ENCODE results near the gene ARPC1B.
"Not testable (repeated sequence)": the region's sequence is repeated elsewhere in the genome, so short reads cannot be mapped to it uniquely, and the experiment has no call there.

The ARPC1B gene

GRCh38 chr7:99392046-99392445, 17.5 kb downstream of the ARPC1B start:
- no peak for DNase-seq

DNA sequence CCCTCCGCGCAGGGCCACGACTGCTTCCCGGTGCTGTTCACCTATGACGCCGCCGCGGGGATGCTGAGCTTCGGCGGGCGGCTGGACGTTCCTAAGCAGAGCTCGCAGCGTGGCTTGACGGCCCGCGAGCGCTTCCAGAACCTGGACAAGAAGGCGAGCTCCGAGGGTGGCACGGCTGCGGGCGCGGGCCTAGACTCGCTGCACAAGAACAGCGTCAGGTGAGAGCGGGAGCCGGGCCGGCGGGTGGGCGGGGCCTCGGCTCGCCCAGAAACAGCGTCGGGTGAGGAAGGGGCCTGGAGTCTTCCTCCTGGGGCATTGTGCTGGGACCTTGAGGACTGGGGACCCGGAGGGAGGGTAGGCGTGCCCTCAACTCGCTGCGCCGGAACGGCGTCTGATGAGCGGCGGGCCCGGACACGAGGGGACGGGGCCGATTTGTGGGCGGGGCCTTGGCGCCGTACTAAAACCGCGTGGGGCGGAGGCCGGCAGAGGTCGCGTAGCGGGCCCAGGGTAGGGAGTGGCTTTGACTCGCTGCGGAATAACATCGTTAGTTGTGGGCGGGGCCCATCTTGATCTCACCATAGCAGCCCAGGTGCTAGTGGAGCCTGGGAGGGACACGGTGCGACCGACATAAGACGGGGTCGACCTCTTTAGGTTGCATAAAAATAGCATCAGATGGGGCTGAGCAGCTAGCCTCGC, 18.3 kb downstream of the ARPC1B start:
- DNase-seq, result no peak

DNA sequence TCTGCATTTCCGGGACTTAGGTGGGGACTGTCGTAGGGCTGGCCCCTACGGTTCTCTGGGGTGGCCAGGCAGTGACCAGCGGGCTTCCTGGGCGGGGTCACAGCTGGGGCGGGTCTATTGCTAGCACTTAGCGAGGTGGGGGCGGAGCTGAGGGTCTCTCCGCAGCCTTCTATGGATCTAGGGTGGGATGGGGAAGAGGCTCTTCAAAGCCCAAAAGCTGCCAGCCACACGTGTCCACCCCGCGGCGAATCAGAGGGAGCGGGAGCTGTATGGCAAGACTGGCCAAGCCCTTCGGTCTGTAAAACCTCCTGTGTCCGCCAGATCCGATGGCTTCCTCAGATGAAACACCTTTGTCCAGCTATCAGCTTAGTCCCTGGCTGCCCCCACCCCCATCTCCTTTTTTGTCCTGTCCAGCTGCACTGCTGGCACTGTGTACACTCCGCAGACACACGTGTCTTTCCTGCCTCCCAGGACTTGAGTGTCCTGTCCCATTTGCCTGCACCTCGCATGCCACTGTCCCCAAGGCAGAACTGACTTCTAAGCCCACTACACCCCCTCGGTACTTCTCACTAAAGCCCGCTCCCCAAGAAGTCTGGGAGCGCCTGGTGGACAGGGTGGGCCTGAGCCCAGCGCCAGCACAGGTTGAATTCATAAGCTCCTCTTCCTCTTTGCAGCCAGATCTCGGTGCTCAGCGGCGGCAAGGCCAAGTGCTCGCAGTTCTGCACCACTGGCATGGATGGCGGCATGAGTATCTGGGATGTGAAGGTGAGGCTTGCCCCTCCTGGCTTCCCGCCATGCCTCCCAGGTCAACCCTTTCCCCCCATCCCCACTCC, 19.0 kb downstream of the ARPC1B start:
- no peak for DNase-seq

DNA sequence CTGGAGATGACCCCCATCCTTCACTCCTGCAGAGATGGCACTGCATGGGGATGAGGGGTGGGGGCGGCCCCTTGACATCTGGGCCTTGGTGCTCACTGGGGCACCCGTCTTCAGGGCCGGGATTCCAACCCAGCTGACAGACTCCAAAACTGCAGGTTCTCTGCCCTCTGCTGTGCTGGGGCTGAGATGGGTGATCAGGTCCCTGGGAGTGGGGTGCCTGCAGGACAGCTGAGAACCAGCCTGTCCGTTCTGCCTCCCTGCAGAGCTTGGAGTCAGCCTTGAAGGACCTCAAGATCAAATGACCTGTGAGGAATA, 19.6 kb downstream of the ARPC1B start:
- DNase-seq, result no peak

GRCh38 chr7:99395616-99396327, 21.2 kb downstream of the ARPC1B start:
- no peak for DNase-seq

DNA sequence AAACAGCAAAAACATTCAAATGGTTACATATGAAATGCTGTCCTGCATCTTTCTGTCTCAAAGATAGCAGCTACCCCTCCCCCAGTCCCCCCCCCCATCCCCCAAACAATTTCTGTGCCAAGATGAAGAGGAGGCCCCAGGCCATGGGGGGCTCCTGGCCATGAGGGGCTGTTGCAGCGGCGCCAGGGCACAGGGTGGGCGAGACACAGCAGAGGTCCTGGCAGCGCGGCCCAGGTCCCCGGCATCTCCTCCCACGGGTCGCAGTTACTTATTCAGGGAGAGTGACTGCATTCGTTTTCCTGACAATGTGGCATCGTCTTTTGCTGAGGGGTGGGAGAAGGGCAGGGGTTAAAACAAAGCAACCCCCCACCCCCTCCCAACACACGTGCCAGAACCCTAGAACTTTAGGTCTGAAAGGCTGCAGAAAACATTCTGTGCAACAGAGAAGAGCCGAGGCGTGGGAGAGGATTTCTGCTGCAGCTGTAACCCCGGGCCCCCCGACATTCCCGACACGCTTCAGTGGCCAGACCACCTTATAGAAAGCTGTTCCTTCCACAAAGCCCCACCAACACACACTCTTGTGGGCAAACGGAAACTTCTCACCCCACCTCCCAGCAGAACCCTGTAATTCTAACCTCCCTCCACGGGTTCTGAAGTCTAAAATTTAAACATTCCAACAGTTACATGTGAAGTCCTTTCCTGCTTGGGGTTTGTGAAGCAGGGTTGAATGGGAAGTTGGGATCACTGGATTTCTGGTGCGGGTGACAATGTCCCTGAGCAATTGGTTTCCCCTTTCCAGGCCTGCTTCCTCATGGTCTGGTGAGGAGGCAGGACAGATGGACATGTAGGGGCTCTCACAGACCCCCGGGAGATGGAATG, 22.1 kb downstream of the ARPC1B start:
- no peak for DNase-seq

DNA sequence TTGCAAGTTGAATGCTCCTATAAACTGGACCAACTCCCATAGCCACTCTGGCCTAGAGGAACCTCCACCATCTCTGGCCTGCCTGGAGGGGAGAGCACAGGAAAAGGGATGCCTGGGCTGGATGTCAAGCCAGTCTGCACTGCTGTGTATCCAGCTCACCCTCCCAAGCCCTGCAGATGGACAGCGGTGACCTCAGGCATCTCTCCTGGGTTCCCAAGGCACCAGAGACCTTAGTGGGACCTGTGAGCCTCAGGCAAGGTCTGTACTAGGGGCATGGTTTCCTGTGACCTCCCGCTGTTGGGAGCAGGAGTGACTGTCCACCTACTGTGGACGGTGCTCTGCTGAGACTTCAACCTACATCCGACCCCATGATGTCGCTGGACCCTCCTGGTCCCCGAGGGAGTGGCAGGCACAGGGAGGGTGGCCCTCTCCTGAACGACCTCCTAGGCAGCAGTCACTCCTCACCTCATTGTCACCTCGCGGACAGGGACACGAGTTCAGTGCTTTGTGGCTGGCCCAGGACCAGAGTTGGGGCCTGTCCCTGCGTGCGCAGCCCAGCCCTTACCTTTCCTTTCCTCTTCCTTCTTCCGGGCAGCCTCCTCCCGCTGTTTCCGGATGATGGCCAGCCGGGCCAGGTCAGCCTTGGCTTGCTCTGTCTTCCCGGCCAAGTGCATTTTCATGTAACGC, 22.9 kb downstream of the ARPC1B start:
- DNase-seq, result no peak

- no peak for DNase-seq
Observed at GRCh38 chr7:99398891-99399445, 24.4 kb downstream of the ARPC1B start.

DNA sequence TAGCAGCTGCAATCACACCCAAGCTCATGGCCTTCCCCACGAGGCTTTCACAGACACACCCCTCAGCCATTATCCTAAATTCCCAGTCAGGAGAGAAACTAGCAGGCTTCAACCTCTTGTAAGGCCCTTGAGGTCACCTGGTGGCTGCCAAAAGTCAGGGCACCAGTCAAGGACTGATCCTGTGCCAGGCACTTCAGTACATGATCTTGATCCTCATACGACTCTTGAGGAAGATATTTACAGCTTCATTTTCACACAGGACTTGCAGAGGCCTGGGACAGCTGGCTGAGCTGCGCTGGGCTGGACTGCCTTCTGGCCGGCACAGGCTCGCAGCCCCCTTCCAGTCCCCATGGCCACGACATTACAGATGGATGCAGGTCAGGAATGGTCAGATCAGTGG, 25.1 kb downstream of the ARPC1B start:
- no peak for DNase-seq

DNA sequence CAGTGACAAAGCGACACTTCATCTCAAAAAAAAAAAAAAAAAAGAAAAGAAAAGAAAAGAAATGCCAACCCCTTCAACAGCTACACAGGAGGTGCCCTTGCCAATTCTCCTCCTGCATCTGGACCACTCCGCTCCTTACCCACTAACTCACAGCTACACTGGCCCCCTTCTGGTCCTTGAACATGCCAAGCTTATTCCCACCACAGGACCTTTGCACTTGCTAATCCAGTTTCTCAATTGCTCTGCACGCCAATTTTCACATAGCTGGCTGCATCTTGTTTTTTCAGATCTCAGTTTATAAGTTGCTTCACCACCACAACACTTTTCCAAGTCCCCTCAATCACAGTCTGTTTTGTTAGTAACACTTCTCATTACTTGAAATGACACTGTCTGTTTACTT, 28.3 kb downstream of the ARPC1B start:
- DNase-seq, result no peak

GRCh38 chr7:99403764-99404163, 29.2 kb downstream of the ARPC1B start:
- no peak for DNase-seq

GRCh38 chr7:99404235-99404976, 29.9 kb downstream of the ARPC1B start:
- no peak for DNase-seq

GRCh38 chr7:99404977-99405320, 30.4 kb downstream of the ARPC1B start:
- DNase-seq, result no peak

GRCh38 chr7:99406557-99406956, 32.0 kb downstream of the ARPC1B start:
- DNase-seq, result peak; percentile 37

GRCh38 chr7:99407872-99408378, 33.4 kb downstream of the ARPC1B start:
- no peak for DNase-seq

GRCh38 chr7:99408379-99409191, 34.1 kb downstream of the ARPC1B start, which contains the start of the genes BUD31 and PDAP1:
Gene BUD31, plus strand, starts transcription at chr7:99408969. Its CDS starts 2,124 bp downstream, at chr7:99411093.
Gene PDAP1, minus strand, starts transcription at chr7:99408597. Its CDS starts 49 bp downstream, at chr7:99408548.
- DNase-seq, result peak; percentile 78

GRCh38 chr7:99409192-99409572, 34.7 kb downstream of the ARPC1B start:
- DNase-seq, result no peak

DNA sequence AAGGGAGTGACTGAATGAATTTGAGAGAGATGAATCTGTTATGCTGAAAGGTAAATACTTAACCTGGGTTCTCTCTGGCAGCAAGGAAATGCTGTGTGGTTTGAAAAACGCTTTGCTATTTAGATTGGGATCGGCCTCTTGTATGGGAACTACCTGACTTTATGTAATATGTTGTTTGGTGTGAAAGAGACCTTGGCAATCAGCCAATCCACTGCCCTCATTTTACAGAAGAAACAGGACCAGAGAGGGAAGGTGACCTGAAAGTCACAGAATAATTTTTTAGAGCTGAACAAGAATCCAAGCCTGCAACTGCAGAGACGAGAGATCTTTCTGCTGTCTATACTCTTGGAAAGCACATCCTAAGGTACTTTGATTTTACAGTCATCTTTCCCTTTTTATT, 35.3 kb downstream of the ARPC1B start:
- DNase-seq, result no peak

DNA sequence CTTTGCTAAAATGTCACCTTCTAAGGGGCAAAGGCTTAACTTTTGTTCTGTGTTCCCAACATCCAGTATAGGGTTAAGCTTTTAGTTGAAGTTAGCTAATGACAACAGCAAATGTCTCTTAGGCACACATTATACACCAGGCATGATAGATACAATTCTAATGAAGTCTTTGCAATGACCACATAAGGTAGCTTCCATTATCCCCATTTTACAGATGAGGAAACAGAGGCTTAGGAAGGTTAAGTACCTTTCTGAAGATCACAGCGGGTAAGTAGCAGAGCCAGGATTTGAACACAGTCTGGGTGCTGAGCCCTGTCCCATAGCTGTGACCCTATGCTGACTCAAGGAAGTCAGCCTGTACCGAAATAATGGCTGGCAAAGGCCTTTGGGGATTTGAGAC, 36.1 kb downstream of the ARPC1B start:
- no peak for DNase-seq

- DNase-seq, result not testable (repeated sequence)
Observed at GRCh38 chr7:99415513-99416127, 41.1 kb downstream of the ARPC1B start.

Data from NCI-H1436 treated with DMSO at 0.1 percent for 48 hours (cell line).